PC-3 (cell line): Measurements from ENCODE around the gene SLC25A51. TPM values are rescaled to one million over a fixed set of nuclear protein-coding genes. Genes with fewer than 3 reads are reported as not detected.

Experiments
- ATAC-seq: fragments of 200-7000 bp; cut with Tn5 transposase; 2 replicates; pipeline ENCODE4 v1.9.1; 2020; ENCODE audit warnings: mild to moderate bottlenecking, moderate library complexity
- BruUV-seq: library from RNA; stranded (reverse); fragments of 400-500 nt; replicated peaks from 2 replicates; lab custom pipeline; 2021; lab: Mats Ljungman, UMichigan
- CTCF ChIA-PET: fragments of 300-600 bp; sonication (Branson Sonifier 250); formaldehyde crosslinking; loops from one replicate; lab custom pipeline; 2022; ENCODE audit warnings: antibody characterized with exemption; lab: Charles Lee
- POLR2A ChIA-PET: fragments of 300-600 bp; sonication (Branson Sonifier 250); formaldehyde crosslinking; loops from one replicate; lab custom pipeline; 2022; ENCODE audit warnings: antibody characterized with exemption; ENCODE audit not compliant: unreplicated experiment; lab: Charles Lee
- DNase-seq: peaks from one replicate; pipeline ENCODE4 v3.0.0-alpha.2; 2015
- H2AFZ ChIP-seq: fragments of 300-600 bp; sonication (generic); 2 replicates; pipeline ENCODE4 v1.6.0; 2016; ENCODE audit warnings: antibody characterized with exemption, low read length
- H3F3A ChIP-seq: fragments of 300-600 bp; sonication (generic); one replicate; pipeline ENCODE4 v1.6.0; 2017; ENCODE audit warnings: antibody characterized with exemption, low read length, control low read depth, mild to moderate bottlenecking; ENCODE audit not compliant: unreplicated experiment
- H3K27ac ChIP-seq: fragments of 300-600 bp; sonication (generic); 2 replicates; pipeline ENCODE4 v1.5.1; 2016; ENCODE audit warnings: mild to moderate bottlenecking, low read length
- H3K27me3 ChIP-seq: fragments of 300-600 bp; sonication (generic); 2 replicates; pipeline ENCODE4 v1.6.1; 2016; ENCODE audit warnings: low read length, mixed read lengths
- H3K36me3 ChIP-seq: fragments of 300-600 bp; sonication (generic); 2 replicates; pipeline ENCODE4 v1.6.1; 2016; ENCODE audit warnings: low read depth, mixed run types, low read length, mixed read lengths
- H3K4me1 ChIP-seq: fragments of 300-600 bp; sonication (generic); 2 replicates; pipeline ENCODE4 v1.5.1; 2016; ENCODE audit warnings: low read length; ENCODE audit not compliant: insufficient read depth
- H3K4me2 ChIP-seq: fragments of 300-600 bp; sonication (generic); 2 replicates; pipeline ENCODE4 v1.6.0; 2016; ENCODE audit warnings: low read length
- H3K4me3 ChIP-seq: fragments of 300-600 bp; sonication (generic); 2 replicates; pipeline ENCODE4 v1.5.1; 2016; ENCODE audit warnings: mild to moderate bottlenecking, low read length, mixed read lengths
- H3K79me2 ChIP-seq: fragments of 300-600 bp; sonication (generic); 2 replicates; pipeline ENCODE4 v1.6.1; 2017; ENCODE audit warnings: low read length, mixed read lengths
- H3K9ac ChIP-seq: fragments of 300-600 bp; sonication (generic); 2 replicates; pipeline ENCODE4 v1.6.0; 2016; ENCODE audit warnings: mild to moderate bottlenecking, low read length
- H3K9me2 ChIP-seq: fragments of 300-600 bp; sonication (generic); replicated peaks from 2 replicates; pipeline ENCODE4 v1.6.1; 2016; ENCODE audit warnings: mixed run types, low read length, mixed read lengths
- H3K9me3 ChIP-seq: fragments of 300-600 bp; sonication (generic); 2 replicates; pipeline ENCODE4 v1.6.1; 2016; ENCODE audit warnings: low read length, mixed read lengths
- H4K20me1 ChIP-seq: fragments of 300-600 bp; sonication (generic); 2 replicates; pipeline ENCODE4 v1.6.1; 2016; ENCODE audit warnings: low read length, mixed read lengths
- EZH2 ChIP-seq: fragments of 300-600 bp; sonication (generic); IDR thresholded peaks from one replicate; pipeline ENCODE4 v1.6.1; 2017; ENCODE audit warnings: antibody characterized with exemption, mild to moderate bottlenecking, low read length; ENCODE audit not compliant: unreplicated experiment
- EZH2phosphoT487 ChIP-seq: fragments of 300-600 bp; sonication (generic); IDR thresholded peaks from 2 replicates; pipeline ENCODE4 v1.6.1; 2018; ENCODE audit warnings: mild to moderate bottlenecking, antibody characterized with exemption, low read length, borderline replicate concordance
- intact Hi-C: fragments of 100-400 bp; cut with micrococcal nuclease; formaldehyde crosslinking; loops from 2 replicates; pipeline ENCODE4 v1.9.0; 2023
- total RNA-seq: library from RNA; depleted of rRNA; stranded (reverse); fragments of >200 nt; gene quantifications from 2 replicates; pipeline ENCODE4 v1.2.3, GENCODE V29; 2014
- TF ChIP-seq, protein P1 (sequence below): fragments of 300-600 bp; sonication (generic); conservative IDR thresholded peaks from 2 replicates; pipeline ENCODE4 v1.5.1; 2017; ENCODE audit warnings: antibody characterized with exemption, low read depth, mild to moderate bottlenecking, low read length

Gene SLC25A51
- total RNA-seq, 1 experiment from 2014 or later = 24.1 TPM

DNA sequence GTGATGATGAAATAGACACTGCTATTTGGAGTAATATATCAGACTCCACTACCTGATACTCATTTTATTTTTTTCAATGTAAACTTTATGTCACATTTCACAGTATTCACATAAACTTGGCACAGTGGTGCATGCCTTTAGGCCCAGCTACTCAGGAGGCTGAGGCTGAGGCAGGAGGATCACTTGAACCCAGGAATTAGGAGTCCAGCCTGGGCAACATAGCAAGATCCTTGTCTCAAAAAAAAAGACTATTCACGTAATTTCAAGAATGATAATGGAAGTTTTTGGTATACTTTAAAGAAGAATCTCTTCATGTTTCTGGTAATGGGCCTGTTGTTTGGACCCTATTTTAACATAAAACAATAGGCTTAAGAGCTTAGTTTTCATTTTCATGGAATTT is 47.4 kb downstream of the SLC25A51 start:
- TF ChIP-seq, protein P1, sequence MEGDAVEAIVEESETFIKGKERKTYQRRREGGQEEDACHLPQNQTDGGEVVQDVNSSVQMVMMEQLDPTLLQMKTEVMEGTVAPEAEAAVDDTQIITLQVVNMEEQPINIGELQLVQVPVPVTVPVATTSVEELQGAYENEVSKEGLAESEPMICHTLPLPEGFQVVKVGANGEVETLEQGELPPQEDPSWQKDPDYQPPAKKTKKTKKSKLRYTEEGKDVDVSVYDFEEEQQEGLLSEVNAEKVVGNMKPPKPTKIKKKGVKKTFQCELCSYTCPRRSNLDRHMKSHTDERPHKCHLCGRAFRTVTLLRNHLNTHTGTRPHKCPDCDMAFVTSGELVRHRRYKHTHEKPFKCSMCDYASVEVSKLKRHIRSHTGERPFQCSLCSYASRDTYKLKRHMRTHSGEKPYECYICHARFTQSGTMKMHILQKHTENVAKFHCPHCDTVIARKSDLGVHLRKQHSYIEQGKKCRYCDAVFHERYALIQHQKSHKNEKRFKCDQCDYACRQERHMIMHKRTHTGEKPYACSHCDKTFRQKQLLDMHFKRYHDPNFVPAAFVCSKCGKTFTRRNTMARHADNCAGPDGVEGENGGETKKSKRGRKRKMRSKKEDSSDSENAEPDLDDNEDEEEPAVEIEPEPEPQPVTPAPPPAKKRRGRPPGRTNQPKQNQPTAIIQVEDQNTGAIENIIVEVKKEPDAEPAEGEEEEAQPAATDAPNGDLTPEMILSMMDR = no peak
- TF ChIP-seq EZH2phosphoT487 = no peak
- no peak for TF ChIP-seq EZH2
- no peaks in the 10 kb centered on the region for H3K27me3 ChIP-seq
- no peaks in the 10 kb centered on the region for H3K9me3 ChIP-seq
- POLR2A ChIA-PET = no interaction called here
- DNase-seq = no peak
- BruUV-seq = no TSS peak
- H3K36me3 ChIP-seq = peaks cover 4% of the 10 kb centered on the region
- H3K9ac ChIP-seq = no peak overlapping the region
- no peak overlapping the region for H3K27ac ChIP-seq
- H3K4me3 ChIP-seq = no peak overlapping the region
- intact Hi-C loops = no loop called here
- H3K4me1 ChIP-seq = no peaks in the 10 kb centered on the region
- H3K4me2 ChIP-seq = no peak overlapping the region
- CTCF ChIA-PET = no interaction called here
- no peaks in the 10 kb centered on the region for H3K79me2 ChIP-seq
- H3F3A ChIP-seq = no peaks in the 10 kb centered on the region
- H3K9me2 ChIP-seq = no peaks in the 10 kb centered on the region
- H4K20me1 ChIP-seq = no peaks in the 10 kb centered on the region
- no peak overlapping the region for H2AFZ ChIP-seq
- ATAC-seq = no peak

DNA sequence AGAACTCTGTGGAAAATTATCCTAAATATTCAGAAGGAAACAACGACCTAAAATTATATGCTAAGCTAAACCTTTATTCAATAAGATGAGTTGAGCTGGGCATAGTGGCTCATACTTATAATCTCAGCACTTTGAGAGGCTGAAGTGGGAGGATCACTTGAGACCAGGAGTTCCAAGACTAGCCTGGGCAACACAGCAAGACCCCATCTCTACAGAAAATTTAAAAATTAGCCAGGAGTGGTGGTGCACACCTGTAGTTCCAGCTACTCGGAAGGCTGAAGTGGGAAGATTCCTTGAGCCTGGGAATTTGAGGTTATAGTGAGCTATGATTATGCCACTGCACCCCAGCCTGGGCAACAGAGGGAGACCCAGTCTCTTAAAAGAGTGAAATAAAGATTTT is 51.7 kb downstream of the SLC25A51 start:
- CTCF ChIA-PET = no interaction called here
- H3K9ac ChIP-seq = no peak overlapping the region

More for the DNA sequence above, 51.7 kb downstream of the SLC25A51 start:
- POLR2A ChIA-PET = no interaction called here
- Histone ChIP-seq H3F3A (no peaks in the 10 kb centered on the region), H3K27me3 (no peaks in the 10 kb centered on the region), H3K36me3 (no peaks in the 10 kb centered on the region; the same call in 1 of the 2 replicates), H3K4me3 (no peak overlapping the region), H3K9me3 (no peaks in the 10 kb centered on the region), H4K20me1 (no peaks in the 10 kb centered on the region), H3K4me2 (no peak overlapping the region), H3K27ac (no peak overlapping the region), H3K79me2 (no peaks in the 10 kb centered on the region), H2AFZ (no peak overlapping the region), H3K4me1 (no peaks in the 10 kb centered on the region), H3K9me2 (no peaks in the 10 kb centered on the region)
- TF ChIP-seq EZH2phosphoT487 = no peak
- TF ChIP-seq, protein P1 = no peak
- no peak for TF ChIP-seq EZH2
- intact Hi-C loops = no loop called here
- DNase-seq = no peak
- no peak for ATAC-seq
- no TSS peak for BruUV-seq
